ENCODE measurements around the gene PAPLN.
A peak's percentile ranks its signal among the peaks of the same experiment; 100 is the strongest.

PAPLN gene

DNA sequence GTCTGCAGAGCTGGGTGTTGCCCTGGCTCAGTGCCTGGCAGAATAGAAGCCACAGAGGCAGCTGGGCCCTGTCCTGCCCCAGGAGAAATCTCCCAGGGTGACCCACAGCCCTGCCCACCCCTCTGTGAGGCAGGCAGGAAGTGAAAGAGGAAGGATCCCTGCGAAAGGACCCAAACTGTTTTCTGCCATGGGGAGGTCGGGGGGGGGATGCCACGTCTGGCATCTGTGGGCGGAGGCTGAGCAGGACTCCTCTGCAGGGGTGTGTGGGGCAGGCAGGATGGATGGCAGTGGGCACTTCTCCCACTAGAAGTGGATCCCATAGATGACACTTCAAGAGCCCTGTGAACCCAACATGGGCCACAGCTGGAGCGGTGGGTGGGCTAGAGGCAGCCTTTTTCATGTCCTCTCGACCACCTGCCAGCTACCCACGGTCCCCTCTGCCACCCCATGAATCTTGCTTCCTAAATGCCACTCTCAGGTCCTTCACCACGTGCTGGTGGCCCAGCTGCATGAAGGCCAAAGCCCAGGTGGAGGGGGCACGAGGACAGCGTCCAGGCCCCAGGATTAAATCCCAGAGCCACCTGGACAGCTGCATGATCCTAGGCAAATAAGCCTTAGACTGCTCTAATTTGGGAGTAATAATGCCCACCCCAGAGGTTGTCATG is 3.6 kb downstream of the PAPLN start:
- H3K4me3 ChIP-seq (ENCODE audit: low read depth, low read length), result no peak overlapping the region
- TF ChIP-seq CTCF (IDR thresholded peaks at IDR 0.05; ENCODE audit: low read depth, low read length), result no peak

- TF ChIP-seq CTCF (IDR thresholded peaks at IDR 0.05; ENCODE audit: low read depth, low read length), result no peak
- no peak overlapping the region for H3K4me3 ChIP-seq (ENCODE audit: low read depth, low read length)
Observed at GRCh38 chr14:73241481-73242165, 4.3 kb downstream of the PAPLN start.

GRCh38 chr14:73242357-73242901 is 5.1 kb downstream of the PAPLN start:
- TF ChIP-seq CTCF (IDR thresholded peaks at IDR 0.05; ENCODE audit: low read depth, low read length), result no peak
- H3K4me3 ChIP-seq (ENCODE audit: low read depth, low read length), result no peak overlapping the region

DNA sequence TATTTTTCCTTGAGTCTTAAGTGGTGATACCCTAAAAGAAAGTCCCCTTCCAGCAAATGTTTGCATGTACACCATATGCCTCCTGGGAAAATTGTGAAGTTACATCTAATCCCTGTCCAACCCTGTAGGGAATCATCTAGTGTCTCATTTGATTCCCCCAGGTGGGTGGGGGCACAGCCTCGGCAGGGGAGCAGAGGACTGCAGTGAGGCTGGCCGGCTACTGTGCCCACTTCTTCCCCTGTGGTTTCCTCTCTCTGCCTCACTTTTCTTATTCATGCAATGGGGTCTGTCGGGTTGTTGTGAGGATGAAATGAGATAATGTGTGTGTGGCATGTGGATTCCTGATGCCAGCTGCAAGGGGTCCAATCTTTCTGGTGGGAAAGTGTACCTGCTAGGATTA is 6.0 kb downstream of the PAPLN start:
- no peak overlapping the region for H3K4me3 ChIP-seq (ENCODE audit: low read depth, low read length)
- no peak for TF ChIP-seq CTCF (IDR thresholded peaks at IDR 0.05; ENCODE audit: low read depth, low read length)

DNA sequence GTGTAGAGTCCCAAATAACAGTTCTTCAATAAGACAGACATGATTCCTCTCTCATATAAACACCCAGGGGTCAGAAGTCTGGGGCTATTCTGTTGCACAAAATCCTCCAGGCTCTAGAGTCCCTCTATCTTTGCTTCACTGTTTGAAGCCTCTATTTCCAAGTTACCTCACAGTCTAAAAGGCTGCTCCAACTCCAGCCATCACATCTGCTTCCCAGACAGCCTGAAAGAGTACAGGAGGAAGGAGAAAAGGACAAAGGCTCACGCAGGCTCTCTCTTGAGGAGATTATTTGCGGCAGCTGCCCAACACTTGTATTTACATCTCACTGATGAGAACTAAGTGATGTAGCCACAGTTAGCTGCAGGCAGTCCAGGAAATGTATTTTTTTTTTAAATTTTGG is 6.4 kb downstream of the PAPLN start:
- H3K4me3 ChIP-seq (ENCODE audit: low read depth, low read length), result no peak overlapping the region
- no peak for TF ChIP-seq CTCF (IDR thresholded peaks at IDR 0.05; ENCODE audit: low read depth, low read length)

DNA sequence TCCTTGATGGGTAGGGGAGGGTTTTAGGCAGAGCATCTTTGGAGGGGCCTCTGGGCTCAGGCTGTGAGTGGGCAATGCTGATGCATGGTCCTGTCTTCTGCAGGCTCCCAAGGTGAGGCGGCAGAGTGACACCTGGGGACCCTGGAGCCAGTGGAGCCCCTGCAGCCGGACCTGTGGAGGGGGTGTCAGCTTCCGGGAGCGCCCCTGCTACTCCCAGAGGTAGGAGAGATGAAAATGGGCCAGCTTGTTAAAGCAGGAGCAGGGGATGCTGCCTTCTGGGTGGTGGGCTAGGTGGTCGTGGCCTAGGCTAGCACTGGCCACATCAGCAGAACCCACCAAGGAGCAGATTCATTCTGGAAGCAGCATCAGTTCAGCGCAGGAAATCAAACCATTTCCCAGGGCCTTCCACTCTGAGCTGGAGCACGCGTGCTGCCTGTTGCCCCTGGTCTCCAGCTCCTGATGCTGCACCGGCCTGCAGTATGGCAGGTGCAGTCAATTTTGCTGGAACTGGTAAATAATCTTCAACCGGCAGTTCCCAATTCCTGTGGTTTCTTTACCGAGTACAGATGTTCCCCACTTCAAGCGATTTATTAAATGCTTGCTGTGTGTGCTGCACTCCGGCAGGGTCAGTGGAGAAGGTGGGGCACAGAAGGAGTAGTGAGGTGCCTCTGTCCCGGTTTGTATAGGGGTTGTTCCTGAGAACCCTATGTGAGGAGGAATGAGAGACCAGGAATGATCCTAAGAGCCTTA is 7.4 kb downstream of the PAPLN start:
- H3K4me3 ChIP-seq (ENCODE audit: low read depth, low read length), result peak overlapping the region; percentile 67; the same call in 1 of the 2 replicates
- no peak for TF ChIP-seq CTCF (IDR thresholded peaks at IDR 0.05; ENCODE audit: low read depth, low read length)

Measured in WI38 (cell line).